HG02759 (cell line): ENCODE data around the gene VEGFC.

ENCODE experiments used
- ATAC-seq: cut with Tn5 transposase; IDR thresholded peaks from one replicate; pipeline ENCODE4 v1.9.1; 2021; ENCODE audit warnings: mild to moderate bottlenecking, moderate library complexity; ENCODE audit not compliant: unreplicated experiment

The VEGFC gene

GRCh38 chr4:176767183-176767582, 25.5 kb downstream of the VEGFC start:
- no peak for ATAC-seq

- no peak for ATAC-seq
Observed at GRCh38 chr4:176762661-176763308, 29.9 kb downstream of the VEGFC start.

- no peak for ATAC-seq
Observed at GRCh38 chr4:176761872-176762271, 30.9 kb downstream of the VEGFC start.

GRCh38 chr4:176760471-176760870, 32.3 kb downstream of the VEGFC start:
- ATAC-seq, result no peak

GRCh38 chr4:176758731-176759130, 34.0 kb downstream of the VEGFC start:
- no peak for ATAC-seq

GRCh38 chr4:176758323-176758722, 34.4 kb downstream of the VEGFC start:
- no peak for ATAC-seq

- no peak for ATAC-seq
Observed at GRCh38 chr4:176755613-176756012, 37.1 kb downstream of the VEGFC start.

GRCh38 chr4:176755001-176755400, 37.7 kb downstream of the VEGFC start:
- ATAC-seq, result no peak

GRCh38 chr4:176753049-176753448, 39.7 kb downstream of the VEGFC start:
- no peak for ATAC-seq

GRCh38 chr4:176752191-176752749, 40.5 kb downstream of the VEGFC start:
- ATAC-seq, result no peak

- ATAC-seq, result no peak
Observed at GRCh38 chr4:176751061-176751460, 41.7 kb downstream of the VEGFC start.

GRCh38 chr4:176746846-176747245, 45.9 kb downstream of the VEGFC start:
- no peak for ATAC-seq

- no peak for ATAC-seq
Observed at GRCh38 chr4:176745902-176746301, 46.8 kb downstream of the VEGFC start.

- no peak for ATAC-seq
Observed at GRCh38 chr4:176744091-176744490, 48.6 kb downstream of the VEGFC start.

- no peak for ATAC-seq
Observed at GRCh38 chr4:176742211-176742610, 50.5 kb downstream of the VEGFC start.

GRCh38 chr4:176741253-176741652, 51.5 kb downstream of the VEGFC start:
- no peak for ATAC-seq

GRCh38 chr4:176735300-176735699, 57.4 kb downstream of the VEGFC start:
- no peak for ATAC-seq

GRCh38 chr4:176734461-176734860, 58.3 kb downstream of the VEGFC start:
- ATAC-seq, result no peak

- ATAC-seq, result no peak
Observed at GRCh38 chr4:176729489-176729888, 63.2 kb downstream of the VEGFC start.

- ATAC-seq, result no peak
Observed at GRCh38 chr4:176726803-176727202, 65.9 kb downstream of the VEGFC start.

- ATAC-seq, result no peak
Observed at GRCh38 chr4:176721459-176721858, 71.3 kb downstream of the VEGFC start.

GRCh38 chr4:176718881-176719280, 73.8 kb downstream of the VEGFC start:
- ATAC-seq, result no peak

- no peak for ATAC-seq
Observed at GRCh38 chr4:176717237-176717636, 75.5 kb downstream of the VEGFC start.
